ENCODE data around the gene BTNL8. TPM values are rescaled to one million over a fixed set of nuclear protein-coding genes. Genes with fewer than 3 reads are reported as not detected.

Gene BTNL8
- total RNA-seq, 3 donors from 2014 or later = 39.2 to 82.2 (median 63.5) TPM

GRCh38 chr5:180909782-180910181 lies 10.8 kb downstream of the BTNL8 start:
- no peak for TF ChIP-seq CTCF (IDR thresholded peaks at IDR 0.05)
- Histone ChIP-seq H3K9me3 (no peaks in the 10 kb centered on the region), H3K4me1 (ENCODE audit: low read depth) (peaks cover 3% of the 10 kb centered on the region), H3K4me3 (no peak overlapping the region), H3K36me3 (ENCODE audit: low read depth) (no peaks in the 10 kb centered on the region)
- no peak for DNase-seq
- intact Hi-C loops (cut with DNase I, micrococcal nuclease) = no loop called here
- no peak for ATAC-seq

- peak; percentile 31 for ATAC-seq
- no peak for DNase-seq
- intact Hi-C loops (cut with DNase I, micrococcal nuclease) = no loop called here
- TF ChIP-seq CTCF (IDR thresholded peaks at IDR 0.05) = no peak
- Histone ChIP-seq H3K9me3 (no peaks in the 10 kb centered on the region), H3K4me3 (no peak overlapping the region), H3K36me3 (ENCODE audit: low read depth) (no peaks in the 10 kb centered on the region), H3K4me1 (ENCODE audit: low read depth) (peaks cover 3% of the 10 kb centered on the region)
Observed at GRCh38 chr5:180910182-180910581, 11.2 kb downstream of the BTNL8 start.

- Histone ChIP-seq H3K9me3 (no peaks in the 10 kb centered on the region), H3K36me3 (ENCODE audit: low read depth) (no peaks in the 10 kb centered on the region), H3K4me1 (ENCODE audit: low read depth) (peaks cover 3% of the 10 kb centered on the region), H3K4me3 (no peak overlapping the region)
- no peak for TF ChIP-seq CTCF (IDR thresholded peaks at IDR 0.05)
- ATAC-seq (no peak), DNase-seq (no peak)
- intact Hi-C loops (cut with DNase I, micrococcal nuclease) = no loop called here
Observed at GRCh38 chr5:180910735-180911134, 11.8 kb downstream of the BTNL8 start.

GRCh38 chr5:180914646-180915045 lies 15.7 kb downstream of the BTNL8 start:
- no peaks in the 10 kb centered on the region for H3K36me3 ChIP-seq (ENCODE audit: low read depth)
- ATAC-seq (no peak), DNase-seq (no peak)
- H3K4me1 ChIP-seq (ENCODE audit: low read depth) = no peaks in the 10 kb centered on the region
- intact Hi-C loops (cut with DNase I, micrococcal nuclease) = no loop called here
- H3K9me3 ChIP-seq = no peaks in the 10 kb centered on the region
- H3K4me3 ChIP-seq = no peak overlapping the region
- TF ChIP-seq CTCF (IDR thresholded peaks at IDR 0.05) = no peak

DNA sequence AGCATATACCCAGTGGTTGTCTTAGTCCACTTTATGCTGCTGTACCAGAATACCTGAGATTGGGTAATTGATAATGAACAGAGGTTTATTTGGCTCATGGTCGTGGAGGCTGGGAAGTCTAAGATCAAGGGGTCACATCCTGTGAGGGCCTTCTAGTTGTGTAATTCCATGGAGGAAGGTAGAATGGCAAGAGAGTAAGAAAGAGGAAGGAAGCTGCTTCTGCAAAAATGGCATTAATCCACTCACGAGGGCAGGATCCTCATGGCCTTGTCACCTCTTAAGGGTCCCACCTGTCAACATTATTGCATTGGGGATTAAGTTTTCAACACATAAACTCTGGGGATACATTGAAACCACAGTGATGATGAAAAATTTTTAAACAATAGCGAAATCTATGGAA lies 17.0 kb downstream of the BTNL8 start:
- intact Hi-C loops (cut with DNase I, micrococcal nuclease) = no loop called here
- no peak for TF ChIP-seq CTCF (IDR thresholded peaks at IDR 0.05)
- Histone ChIP-seq H3K9me3 (no peaks in the 10 kb centered on the region), H3K36me3 (ENCODE audit: low read depth) (no peaks in the 10 kb centered on the region), H3K4me1 (ENCODE audit: low read depth) (no peaks in the 10 kb centered on the region), H3K4me3 (no peak overlapping the region)
- ATAC-seq (no peak), DNase-seq (no peak)

DNA sequence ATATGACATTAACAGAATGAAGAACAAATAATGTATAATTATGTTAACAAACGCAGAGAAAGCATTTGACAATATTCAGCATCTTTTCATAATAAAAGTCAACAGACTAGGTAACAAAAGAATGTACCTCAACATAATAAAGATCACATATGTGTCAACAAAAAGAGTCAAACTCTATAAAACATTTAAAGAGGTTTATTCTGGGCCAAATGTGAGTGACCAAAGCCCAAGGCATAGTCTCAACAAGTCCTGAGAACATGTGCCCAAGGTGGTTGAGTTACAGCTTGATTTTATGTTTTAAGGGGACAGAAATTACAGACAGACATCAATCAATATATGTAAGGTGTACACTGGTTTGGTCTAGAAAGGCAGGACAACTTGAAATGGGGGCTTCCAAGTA lies 19.4 kb downstream of the BTNL8 start:
- intact Hi-C loops (cut with DNase I, micrococcal nuclease) = no loop called here
- Histone ChIP-seq H3K4me1 (ENCODE audit: low read depth) (no peaks in the 10 kb centered on the region), H3K9me3 (peaks cover 3% of the 10 kb centered on the region), H3K36me3 (ENCODE audit: low read depth) (no peaks in the 10 kb centered on the region), H3K4me3 (no peak overlapping the region)
- no peak for DNase-seq
- TF ChIP-seq CTCF (IDR thresholded peaks at IDR 0.05) = no peak
- ATAC-seq = no peak
